RWPE2 (cell line): ENCODE results near the gene PNP.
A peak's percentile ranks its signal among the peaks of the same experiment; 100 is the strongest.

Experiments
- ATAC-seq: fragments of 200-7000 bp; cut with Tn5 transposase; 3 replicates; pipeline ENCODE4 v1.9.1; 2021; ENCODE audit warnings: low read depth
- DNase-seq: peaks from one replicate; pipeline ENCODE4 v3.0.0-alpha.2; 2020; ENCODE audit warnings: low spot score
- H3K27ac ChIP-seq: fragments of 450-650 bp; 2 replicates; pipeline ENCODE4 v1.5.1; 2017; ENCODE audit warnings: mild to moderate bottlenecking; ENCODE audit not compliant: poor library complexity, severe bottlenecking
- H3K27me3 ChIP-seq: fragments of 250-450 bp; sonication (Bioruptor Pico); 2 replicates; pipeline ENCODE4 v1.5.1; 2021; ENCODE audit warnings: mild to moderate bottlenecking, moderate library complexity; ENCODE audit not compliant: insufficient read depth, poor library complexity, severe bottlenecking
- H3K36me3 ChIP-seq: fragments of 250-450 bp; sonication (Bioruptor Pico); 2 replicates; pipeline ENCODE4 v1.5.1; 2020; ENCODE audit warnings: low read depth, mild to moderate bottlenecking, moderate library complexity
- H3K4me1 ChIP-seq: fragments of 250-450 bp; sonication (Bioruptor Pico); 2 replicates; pipeline ENCODE4 v1.5.1; 2021; ENCODE audit warnings: mild to moderate bottlenecking, moderate library complexity; ENCODE audit not compliant: insufficient read depth, poor library complexity, severe bottlenecking
- H3K4me3 ChIP-seq: fragments of 250-450 bp; sonication (Bioruptor Pico); 2 replicates; pipeline ENCODE4 v1.5.1; 2021; ENCODE audit warnings: mild to moderate bottlenecking, moderate library complexity; ENCODE audit not compliant: severe bottlenecking
- H3K9me3 ChIP-seq: fragments of 250-450 bp; sonication (Bioruptor Pico); 2 replicates; pipeline ENCODE4 v1.5.1; 2021; ENCODE audit warnings: mild to moderate bottlenecking, moderate library complexity; ENCODE audit not compliant: severe bottlenecking
- CTCF ChIP-seq: fragments of 450-650 bp; IDR thresholded peaks from one replicate; pipeline ENCODE4 v1.5.1; 2017; ENCODE audit warnings: mild to moderate bottlenecking, moderate library complexity; ENCODE audit not compliant: poor library complexity, severe bottlenecking

Gene PNP

DNA sequence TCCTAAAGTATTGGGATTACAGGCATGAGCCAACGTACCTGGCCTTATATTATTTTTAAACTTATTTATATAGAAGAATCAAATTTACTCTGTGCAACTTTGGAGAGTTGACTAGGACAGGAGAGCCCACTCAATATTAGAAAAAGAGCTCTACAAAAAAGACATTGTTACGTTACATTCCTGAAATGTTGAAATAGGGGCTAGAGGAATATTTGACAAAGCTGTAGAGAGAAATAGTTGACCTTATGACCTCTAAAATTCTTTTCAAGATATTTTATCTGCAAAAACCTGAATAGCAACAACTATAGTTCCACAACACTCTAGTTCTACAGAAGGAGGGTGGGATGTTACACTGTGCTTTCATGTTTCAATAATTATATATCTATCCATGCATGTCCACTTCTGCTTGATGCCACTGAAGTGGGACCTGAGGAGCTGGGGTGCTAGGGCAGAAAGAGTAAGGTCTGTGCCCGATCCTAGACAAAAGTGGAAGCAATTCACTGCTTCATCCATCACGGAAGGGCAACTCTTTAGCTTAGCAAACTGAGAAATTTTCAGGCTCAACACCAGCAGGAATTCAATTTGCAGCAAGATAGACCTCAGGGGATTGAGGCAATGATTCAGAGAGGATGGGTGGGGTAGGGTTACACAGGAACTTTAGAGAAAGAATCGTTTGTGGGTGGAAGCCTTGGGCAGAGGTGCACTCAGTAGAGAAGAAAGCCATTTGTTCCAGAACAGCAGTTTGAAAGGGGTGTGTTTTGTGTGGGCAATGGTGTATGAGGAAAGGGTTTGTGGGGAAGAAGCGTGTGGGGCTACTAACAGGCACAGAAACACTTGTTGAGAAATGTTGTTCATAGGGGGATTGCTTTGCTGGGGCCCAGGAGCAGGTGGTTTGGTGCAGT, 20.1 kb downstream of the PNP start:
- Histone ChIP-seq H3K36me3 (no peaks in the 10 kb centered on the region), H3K27ac (no peak overlapping the region), H3K9me3 (no peaks in the 10 kb centered on the region), H3K4me1 (peaks cover 10% of the 10 kb centered on the region), H3K4me3 (no peak overlapping the region), H3K27me3 (no peaks in the 10 kb centered on the region)
- ATAC-seq (peak; percentile 91), DNase-seq (no peak)
- no peak for TF ChIP-seq CTCF

DNA sequence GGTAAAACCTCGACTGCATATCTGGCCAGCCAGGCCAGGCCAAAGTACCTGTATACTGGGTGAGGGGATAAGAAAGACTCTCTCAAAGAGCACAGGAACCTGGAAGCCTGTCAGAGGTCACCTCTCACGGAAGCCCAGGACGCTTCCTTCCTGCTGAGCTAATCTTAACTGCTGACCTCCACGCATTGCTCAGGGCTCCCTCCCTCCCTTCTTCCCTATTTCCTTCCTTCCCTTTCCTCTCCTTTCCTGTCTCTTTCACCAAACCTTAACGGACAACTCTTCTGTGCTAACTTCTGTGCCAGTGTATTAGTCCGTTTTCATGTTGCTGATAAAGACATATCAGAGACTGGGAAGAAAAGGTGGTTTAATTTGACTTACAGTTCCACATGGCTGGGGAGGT, 21.4 kb downstream of the PNP start:
- Histone ChIP-seq H3K9me3 (no peaks in the 10 kb centered on the region), H3K4me1 (peaks cover 13% of the 10 kb centered on the region), H3K36me3 (no peaks in the 10 kb centered on the region), H3K27me3 (no peaks in the 10 kb centered on the region), H3K27ac (no peak overlapping the region), H3K4me3 (no peak overlapping the region)
- ATAC-seq (no peak), DNase-seq (no peak)
- TF ChIP-seq CTCF, result no peak

DNA sequence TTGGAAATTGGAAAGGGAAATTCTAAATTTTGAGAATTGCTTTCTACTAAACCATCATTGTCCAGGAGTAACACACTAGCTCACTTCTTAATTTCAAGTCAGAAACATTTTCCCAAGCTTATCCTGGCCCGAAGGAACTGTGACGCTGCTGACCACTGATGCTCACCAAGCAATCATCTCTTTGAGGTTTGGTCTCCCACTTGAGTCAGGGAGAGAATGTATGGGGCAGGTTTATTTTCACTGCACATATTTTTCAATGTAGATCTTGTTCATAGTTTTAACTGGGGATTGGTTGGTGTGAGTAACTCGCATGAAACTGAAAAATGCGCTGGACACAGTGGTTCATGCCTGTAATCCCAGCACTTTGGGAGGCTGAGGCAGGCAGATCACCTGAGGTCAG, 23.3 kb downstream of the PNP start:
- H3K36me3 ChIP-seq, result no peaks in the 10 kb centered on the region
- ATAC-seq, result no peak
- H3K27ac ChIP-seq, result no peak overlapping the region
- no peak for DNase-seq
- TF ChIP-seq CTCF, result no peak
- H3K4me3 ChIP-seq, result no peak overlapping the region
- no peaks in the 10 kb centered on the region for H3K9me3 ChIP-seq
- H3K4me1 ChIP-seq, result peaks cover 16% of the 10 kb centered on the region
- no peaks in the 10 kb centered on the region for H3K27me3 ChIP-seq

- ATAC-seq (no peak), DNase-seq (no peak)
- no peaks in the 10 kb centered on the region for H3K36me3 ChIP-seq
- no peaks in the 10 kb centered on the region for H3K9me3 ChIP-seq
- no peak overlapping the region for H3K4me3 ChIP-seq
- no peak for TF ChIP-seq CTCF
- no peak overlapping the region for H3K27ac ChIP-seq
- peaks cover 16% of the 10 kb centered on the region for H3K4me1 ChIP-seq
- no peaks in the 10 kb centered on the region for H3K27me3 ChIP-seq
These were observed 24.4 kb downstream of the PNP start for GRCh38 chr14:20493634-20494033.
